K562 (cell line): ENCODE results near the gene AKNA. TPM values are rescaled to one million over a fixed set of nuclear protein-coding genes. Genes with fewer than 3 reads are reported as not detected.

ENCODE experiments used
- ATAC-seq: fragments of 200-7000 bp; cut with Tn5 transposase; 3 replicates; pipeline ENCODE4 v1.9.1; 2020; ENCODE audit warnings: moderate library complexity
- BruUV-seq: library from RNA; stranded (reverse); fragments of 400-500 nt; replicated peaks from 2 replicates; lab custom pipeline; 2021; lab: Mats Ljungman, UMichigan
- CTCF ChIA-PET: fragments of 300-600 bp; formaldehyde crosslinking; extraction: SDS; loops from one replicate; lab custom pipeline; 2021; ENCODE audit warnings: low intra/inter-chr PET ratio; lab: Yijun Ruan, JAX
- POLR2A ChIA-PET: fragments of 300-600, 350-650 bp; sonication (Branson Sonifier 250); formaldehyde crosslinking; extraction: SDS; loops from one replicate; lab custom pipeline; 2021; ENCODE audit warnings: antibody characterized with exemption, inconsistent platforms; lab: Yijun Ruan, JAX
- DNase-seq, 4 experiments: peaks; one replicate each; pipeline versions ENCODE4 v3.0.0 to v3.0.0-alpha.2; 2011 to 2018; ENCODE audit warnings: low spot score in 3 of 4, mixed read lengths in 3 of 4; ENCODE audit errors: extremely low read depth in 1 of 4
- FAIRE-seq: peaks from 2 replicates; lab custom pipeline; 2011; peaks lifted over from hg19 to GRCh38; lab: Jason Lieb, UNC
- H2AFZ ChIP-seq: 2 replicates; pipeline ENCODE4 v1.6.0; 2011; ENCODE audit warnings: low read depth, low read length, control low read depth, inconsistent platforms
- H3K27ac ChIP-seq: fragments of 200-600 bp; 3 replicates; pipeline ENCODE4 v1.8.0; 2011; ENCODE audit warnings: low read depth, mild to moderate bottlenecking, control low read depth, inconsistent platforms, low read length, moderate library complexity, mixed read lengths; ENCODE audit errors: extremely low read depth
- H3K27me3 ChIP-seq, 2 experiments: fragments of 300-600 bp in 1 of 2; 2 replicates in 1 of 2; 3 replicates in 1 of 2; pipeline versions ENCODE4 v1.6.0 to v1.8.0; 2011; ENCODE audit warnings: inconsistent platforms in 2 of 2, low read length in 2 of 2, mild to moderate bottlenecking in 1 of 2, mixed read lengths in 1 of 2, moderate library complexity in 1 of 2; ENCODE audit not compliant: control insufficient read depth in 2 of 2, insufficient read depth in 2 of 2
- H3K36me3 ChIP-seq: fragments of 300-600 bp; 3 replicates; pipeline ENCODE4 v1.8.0; 2011; ENCODE audit warnings: mild to moderate bottlenecking, low read length, inconsistent platforms; ENCODE audit not compliant: control insufficient read depth, insufficient read depth
- H3K4me1 ChIP-seq, 2 experiments: fragments of 200-600 bp in 1 of 2; replicated peaks in 1 of 2; 2 replicates in 1 of 2; 3 replicates in 1 of 2; pipeline versions ENCODE4 v1.5.1 to v1.8.0; 2011; ENCODE audit warnings: inconsistent platforms in 2 of 2, low read length in 2 of 2, mild to moderate bottlenecking in 1 of 2, mixed read lengths in 1 of 2, moderate library complexity in 1 of 2; ENCODE audit not compliant: control insufficient read depth in 2 of 2, insufficient read depth in 2 of 2
- H3K4me2 ChIP-seq: 2 replicates; pipeline ENCODE4 v1.6.1; 2011; ENCODE audit warnings: low read length, control low read depth, inconsistent platforms, mixed read lengths; ENCODE audit not compliant: insufficient read depth
- H3K4me3 ChIP-seq: fragments of 200-600 bp; sonication (generic), shearing (Covaris generic); 2 replicates; pipeline ENCODE4 v1.5.1; 2016; ENCODE audit warnings: control low read depth, inconsistent platforms
- H3K79me2 ChIP-seq: fragments of 200-600 bp; 3 replicates; pipeline ENCODE4 v1.8.0; 2011; ENCODE audit warnings: low read length, inconsistent platforms; ENCODE audit not compliant: control insufficient read depth, insufficient read depth
- H3K9ac ChIP-seq, 2 experiments: 2 replicates each; pipeline versions ENCODE4 v1.6.0 to v1.6.1; 2011; ENCODE audit warnings: low read depth in 2 of 2, low read length in 2 of 2, control low read depth in 1 of 2, inconsistent platforms in 1 of 2, mild to moderate bottlenecking in 1 of 2, mixed read lengths in 1 of 2; ENCODE audit not compliant: insufficient read depth in 1 of 2
- H3K9me1 ChIP-seq: one replicate; pipeline ENCODE4 v1.6.0; 2011; ENCODE audit warnings: inconsistent platforms, mild to moderate bottlenecking, low read length, moderate library complexity; ENCODE audit not compliant: control insufficient read depth, insufficient read depth
- H3K9me3 ChIP-seq: replicated peaks from 2 replicates; pipeline ENCODE4 v1.5.1; 2011; ENCODE audit warnings: low read depth, low read length, inconsistent platforms; ENCODE audit not compliant: control insufficient read depth, insufficient read depth
- H4K20me1 ChIP-seq: replicated peaks from 2 replicates; pipeline ENCODE4 v1.6.1; 2011; ENCODE audit warnings: low read length, inconsistent platforms, mixed read lengths; ENCODE audit not compliant: control insufficient read depth, insufficient read depth
- GTF2A2 ChIP-seq: IDR thresholded peaks from 2 replicates; pipeline ENCODE4 v1.6.1; 2016; ENCODE audit warnings: mild to moderate bottlenecking, missing genetic modification characterization, missing compliant biosample characterization
- NR2C1 ChIP-seq, 2 experiments: fragments of 450-650 bp; IDR thresholded peaks; 2 replicates each; pipeline ENCODE4 v1.6.1; 2017; ENCODE audit warnings: mild to moderate bottlenecking in 2 of 2, antibody characterized with exemption in 1 of 2, inconsistent platforms in 1 of 2, missing compliant biosample characterization in 1 of 2, missing genetic modification characterization in 1 of 2
- PHF20 ChIP-seq: fragments of 450-650 bp; IDR thresholded peaks from 2 replicates; pipeline ENCODE4 v1.6.1; 2018; ENCODE audit not compliant: partially characterized antibody
- RNF219 ChIP-seq: fragments of 250-450 bp; sonication (Bioruptor Pico); IDR thresholded peaks from 2 replicates; pipeline ENCODE4 v1.5.0; 2022; ENCODE audit warnings: mild to moderate bottlenecking
- SFPQ ChIP-seq: fragments of 200-400 bp; formaldehyde crosslinking; IDR thresholded peaks from 2 replicates; pipeline ENCODE4 v1.6.1; 2017; ENCODE audit warnings: mild to moderate bottlenecking, low read depth, low read length, moderate library complexity
- WGBS: fragments of 100-300 bp; shearing (Covaris generic); methylation state at CpG from one replicate; pipeline ENCODE4 v1.1.6; 2016; ENCODE audit warnings: low coverage, mixed read lengths; ENCODE audit not compliant: insufficient coverage; ENCODE audit errors: missing lambda C conversion rate; 5-methylcytosine and 5-hydroxymethylcytosine counted together
- in situ Hi-C: fragments of 300-500 bp; cut with MboI; formaldehyde crosslinking; loops from 4 replicates; pipeline ENCODE4 v1.15.0; 2018; ENCODE audit warnings: inconsistent platforms, mixed read lengths
- intact Hi-C: fragments of 100-400 bp; cut with micrococcal nuclease; formaldehyde crosslinking; loops from 2 replicates; pipeline ENCODE4 v1.14.2; 2022
- polyA plus RNA-seq, 8 experiments: library from polyadenylated mRNA; depleted of rRNA in 4 of 8; stranded (reverse) in 5 of 8; unstranded in 3 of 8; fragments of >200 nt; fragmentation: Nextera tagmentation in 2 of 8; fragmentation: Illumina TruSeq in 1 of 8; extraction: Ambion mirVana in 2 of 8; extraction: Trizol in 1 of 8; gene quantifications; 2 replicates each; pipeline versions ENCODE4 v1.2.1 to v1.2.3, GENCODE V29; 2011 to 2014; ENCODE audit warnings: inconsistent platforms in 1 of 8, missing spikeins in 1 of 8
- total RNA-seq, 7 experiments: library from RNA; depleted of rRNA in 6 of 7; stranded (reverse); fragments of >200 nt in 6 of 7; fragmentation: Illumina TruSeq in 2 of 7; extraction: Trizol in 2 of 7; gene quantifications; 2 replicates each; pipeline versions ENCODE4 v1.2.1 to v1.2.3, GENCODE V29; 2011 to 2021; ENCODE audit warnings: low replicate concordance in 1 of 7

The AKNA gene
- total and polyA plus RNA-seq, 9 of the 15 experiments (the other 6 are each of a cell fraction or from before 2014, with no cell fraction given): 0.29 to 20.5 (median 3.9) TPM

GRCh38 chr9:114370968-114371320 lies 16.8 kb downstream of the AKNA start:
- Histone ChIP-seq H3K79me2 (no peaks in the 10 kb centered on the region), H4K20me1 (no peaks in the 10 kb centered on the region; the same call in 1 of the 2 replicates), H3K4me1 (peaks cover 0 to 17% of the 10 kb centered on the region in 2 experiments; a peak in 2 of 5 replicates), H3K27ac (no peak overlapping the region), H2AFZ (no peak overlapping the region), H3K4me2 (no peak overlapping the region), H3K4me3 (no peak overlapping the region), H3K36me3 (no peaks in the 10 kb centered on the region), H3K9me3 (no peaks in the 10 kb centered on the region), H3K9me1 (no peaks in the 10 kb centered on the region), H3K27me3 (no peaks in the 10 kb centered on the region), H3K9ac (no peak overlapping the region)
- intact Hi-C loops: no loop called here
- in situ Hi-C loops: no loop called here
- TF ChIP-seq PHF20: no peak
- TF ChIP-seq NR2C1 (IDR thresholded peaks at IDR 0.05): no peak
- no peak for TF ChIP-seq NR2C1 (tag; IDR thresholded peaks at IDR 0.05)
- BruUV-seq: no TSS peak
- ATAC-seq (no peak; the same call in 2 of the 3 replicates), DNase-seq (no peak), FAIRE-seq (no peak)
- ChIA-PET CTCF (no interaction called here), POLR2A (interaction anchor here (1.0 kb wide), 1 partner anchor 143 kb away, joined by 3 read pairs; no protein-coding TSS in a partner anchor)
- WGBS: 75% methylated on average over 4 of the region's 4 CpGs

DNA sequence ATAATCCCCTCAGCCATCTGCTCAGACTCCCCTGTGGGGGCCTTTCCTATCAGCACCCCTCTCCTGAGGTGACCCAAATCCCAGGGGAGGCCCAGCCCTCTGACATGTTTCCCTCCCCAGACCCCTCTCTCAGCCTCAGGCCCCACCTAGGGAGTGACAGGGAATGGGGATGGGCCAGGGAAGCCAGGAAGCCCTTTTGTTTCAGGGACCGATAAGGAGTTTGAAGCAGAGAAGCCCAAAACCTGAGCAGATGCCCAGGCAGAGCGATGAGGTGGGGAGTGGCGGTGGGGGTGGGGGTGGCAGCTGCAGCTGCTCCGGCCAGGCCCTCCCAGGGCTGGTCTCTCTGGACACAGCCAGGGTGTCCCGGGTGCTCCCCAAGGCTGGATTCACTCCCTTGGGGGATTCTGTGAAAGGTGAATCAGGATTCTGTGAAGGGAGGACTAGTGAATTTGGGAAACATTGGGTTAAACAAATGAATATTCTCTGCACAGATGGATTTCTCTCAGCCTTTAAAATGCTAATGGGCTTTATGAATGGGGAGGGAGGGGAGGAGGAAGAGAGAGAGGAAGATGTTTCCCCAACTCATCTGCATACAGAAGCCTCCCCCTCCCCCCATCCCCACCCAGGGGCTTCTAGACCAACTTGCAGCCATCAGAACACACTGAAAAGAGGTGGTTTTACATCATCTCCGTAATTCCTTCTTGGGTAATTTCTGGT lies 17.4 kb downstream of the AKNA start:
- in situ Hi-C loops: no loop called here
- WGBS: 85% methylated on average over 4 of the region's 6 CpGs
- TF ChIP-seq SFPQ (no peak), RNF219 (CRISPR knock-in tag) (no peak), GTF2A2 (tag) (no peak)
- intact Hi-C loops: no loop called here
- Histone ChIP-seq H3K4me1 (peaks cover 0 to 17% of the 10 kb centered on the region in 2 experiments; a peak in 2 of 5 replicates), H3K9me1 (no peaks in the 10 kb centered on the region), H3K36me3 (no peaks in the 10 kb centered on the region), H4K20me1 (no peaks in the 10 kb centered on the region; the same call in 1 of the 2 replicates), H3K4me2 (no peak overlapping the region), H2AFZ (no peak overlapping the region), H3K4me3 (no peak overlapping the region), H3K27ac (no peak overlapping the region), H3K79me2 (no peaks in the 10 kb centered on the region), H3K27me3 (no peaks in the 10 kb centered on the region), H3K9ac (no peak overlapping the region), H3K9me3 (no peaks in the 10 kb centered on the region)
- POLR2A ChIA-PET: interaction anchor here (0.6 to 1.0 kb wide), 2 partner anchors 13 to 143 kb away, joined by 3 to 4 read pairs; no protein-coding TSS in a partner anchor
- ATAC-seq (no peak), FAIRE-seq (no peak), DNase-seq (no peak)
- CTCF ChIA-PET: no interaction called here
- BruUV-seq: no TSS peak
